Measurements from ENCODE around the gene NHSL2. TPM values are rescaled to one million over a fixed set of nuclear protein-coding genes. Genes with fewer than 3 reads are reported as not detected.

Gene NHSL2
- total and polyA plus RNA-seq, 3 experiments from 2014 or later: 0.51 to 17.8 (median 1.1) TPM

DNA sequence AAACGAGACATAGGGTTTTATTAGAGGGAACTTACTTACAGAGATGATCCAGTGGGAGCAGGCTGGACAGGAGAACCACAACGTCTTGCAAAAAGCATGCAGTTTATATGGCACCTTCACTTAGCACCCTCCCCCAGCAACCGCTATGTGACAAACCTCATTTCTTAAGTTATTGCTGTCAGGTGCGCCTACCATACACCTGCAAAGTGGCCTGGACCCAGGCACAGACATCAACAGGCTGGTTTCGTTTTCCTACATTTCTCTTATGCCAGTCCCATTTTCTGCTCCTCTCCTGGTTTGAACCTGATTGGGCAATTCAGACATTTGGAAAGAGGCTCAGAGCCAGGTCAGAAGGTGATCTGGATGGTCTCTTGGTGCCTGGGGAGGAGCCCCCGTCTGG is 202.8 kb downstream of the NHSL2 start:
- Histone ChIP-seq H3K27me3 (ENCODE audit: insufficient read depth, low read length, poor library complexity, severe bottlenecking) (no peaks in the 10 kb centered on the region), H3K36me3 (ENCODE audit: insufficient read depth, low read length) (no peaks in the 10 kb centered on the region), H3K9me3 (ENCODE audit: low read length) (no peaks in the 10 kb centered on the region), H3K27ac (ENCODE audit: low read depth, low read length) (no peak overlapping the region), H3K4me1 (ENCODE audit: insufficient read depth, low read length) (no peaks in the 10 kb centered on the region), H3K4me3 (ENCODE audit: low read length) (no peak overlapping the region)
- Mint-ChIP-seq H3K4me1 (peaks cover 20 to 58% (median 36%) of the 10 kb centered on the region in 3 donors), H3K27ac (peak overlapping the region in 4 of 8 donors; percentile 19 to 61 (median 42)), H3K27me3 (peaks cover 0 to 12% of the 10 kb centered on the region in 2 donors), H3K4me3 (peak overlapping the region in 1 of 7 donors; percentile 67), H3K9me3 (no peaks in the 10 kb centered on the region), H3K36me3 (no peaks in the 10 kb centered on the region)
- ChIA-PET POLR2A (no interaction called here), CTCF (no interaction called here)
- DNase-seq: no peak

GRCh38 chrX:72114306-72114705 is 203.7 kb downstream of the NHSL2 start:
- CTCF ChIA-PET: interaction anchor here (1.9 kb wide), 1 partner anchor 96 kb away, joined by 6 read pairs; no protein-coding TSS in a partner anchor
- peaks cover 20 to 50% (median 30%) of the 10 kb centered on the region in 3 donors for H3K4me1 Mint-ChIP-seq
- peaks cover 0 to 12% of the 10 kb centered on the region in 2 donors for H3K27me3 Mint-ChIP-seq
- H3K9me3 Mint-ChIP-seq: no peaks in the 10 kb centered on the region
- no peak for DNase-seq
- no peak overlapping the region for H3K27ac ChIP-seq (ENCODE audit: low read depth, low read length)
- H3K27ac Mint-ChIP-seq: peak overlapping the region in 4 of 8 donors; percentile 23 to 85 (median 44)
- H3K4me3 Mint-ChIP-seq: no peak overlapping the region
- no peaks in the 10 kb centered on the region for H3K9me3 ChIP-seq (ENCODE audit: low read length)
- POLR2A ChIA-PET: no interaction called here
- no peaks in the 10 kb centered on the region for H3K36me3 Mint-ChIP-seq
- no peak overlapping the region for H3K4me3 ChIP-seq (ENCODE audit: low read length)
- no peaks in the 10 kb centered on the region for H3K4me1 ChIP-seq (ENCODE audit: insufficient read depth, low read length)
- H3K36me3 ChIP-seq (ENCODE audit: insufficient read depth, low read length): no peaks in the 10 kb centered on the region
- H3K27me3 ChIP-seq (ENCODE audit: insufficient read depth, low read length, poor library complexity, severe bottlenecking): no peaks in the 10 kb centered on the region

DNA sequence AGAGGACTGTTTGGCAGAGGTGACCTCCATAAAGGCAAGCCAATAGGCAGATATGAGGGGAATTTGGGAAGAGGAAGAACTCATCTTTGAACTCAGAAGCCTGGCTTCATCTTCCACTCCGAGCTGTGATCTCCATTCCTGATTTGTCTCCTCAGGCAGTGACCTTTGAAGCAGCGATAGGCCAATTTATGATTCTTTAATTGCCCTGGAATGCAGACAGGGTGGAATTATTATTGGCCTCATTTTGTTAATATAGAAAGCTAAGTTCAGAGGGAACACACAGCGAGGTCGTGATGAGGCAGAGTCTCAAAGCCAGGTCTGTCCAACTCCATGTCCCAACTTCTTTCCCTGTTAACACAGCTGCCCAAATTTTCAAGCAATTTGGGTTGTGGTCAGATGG is 204.2 kb downstream of the NHSL2 start:
- no peaks in the 10 kb centered on the region for H3K27me3 ChIP-seq (ENCODE audit: insufficient read depth, low read length, poor library complexity, severe bottlenecking)
- Mint-ChIP-seq H3K4me1 (peaks cover 23 to 50% (median 30%) of the 10 kb centered on the region in 3 donors), H3K36me3 (no peaks in the 10 kb centered on the region), H3K27me3 (peaks cover 0 to 12% of the 10 kb centered on the region in 2 donors), H3K4me3 (no peak overlapping the region), H3K9me3 (no peaks in the 10 kb centered on the region), H3K27ac (no peak overlapping the region)
- H3K4me1 ChIP-seq (ENCODE audit: insufficient read depth, low read length): no peaks in the 10 kb centered on the region
- no peak overlapping the region for H3K4me3 ChIP-seq (ENCODE audit: low read length)
- ChIA-PET POLR2A (no interaction called here), CTCF (interaction anchor here (1.9 kb wide), 1 partner anchor 97 kb away, joined by 6 read pairs; no protein-coding TSS in a partner anchor)
- no peaks in the 10 kb centered on the region for H3K36me3 ChIP-seq (ENCODE audit: insufficient read depth, low read length)
- no peak for DNase-seq
- no peaks in the 10 kb centered on the region for H3K9me3 ChIP-seq (ENCODE audit: low read length)
- H3K27ac ChIP-seq (ENCODE audit: low read depth, low read length): no peak overlapping the region

DNA sequence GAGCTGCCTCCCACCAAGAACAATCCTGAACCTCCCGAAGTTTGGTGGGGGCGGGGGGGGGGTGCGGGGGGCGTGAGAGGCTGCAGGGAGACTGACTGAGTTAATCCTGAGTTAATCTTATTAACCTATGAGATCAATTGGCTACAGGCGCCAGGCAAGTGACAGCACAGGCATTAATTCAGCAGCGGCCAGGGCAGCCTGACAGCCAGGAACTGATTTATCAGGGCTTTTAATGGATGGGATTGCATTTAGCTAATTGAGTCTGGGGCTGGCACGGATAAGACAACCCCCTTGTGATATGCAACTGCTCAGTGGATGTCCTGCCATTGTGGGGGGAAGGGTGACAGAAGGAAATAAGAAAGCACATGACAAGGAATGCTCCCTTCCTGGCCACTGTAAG is 204.7 kb downstream of the NHSL2 start:
- peak overlapping the region in 1 of 8 donors; percentile 83 for H3K27ac Mint-ChIP-seq
- ChIA-PET POLR2A (no interaction called here), CTCF (interaction anchor here (1.9 kb wide), 1 partner anchor 97 kb away, joined by 6 read pairs; no protein-coding TSS in a partner anchor)
- H3K27ac ChIP-seq (ENCODE audit: low read depth, low read length): no peak overlapping the region
- no peaks in the 10 kb centered on the region for H3K36me3 ChIP-seq (ENCODE audit: insufficient read depth, low read length)
- no peaks in the 10 kb centered on the region for H3K36me3 Mint-ChIP-seq
- no peak for DNase-seq
- H3K4me3 ChIP-seq (ENCODE audit: low read length): no peak overlapping the region
- peaks cover 0 to 9% of the 10 kb centered on the region in 2 donors for H3K27me3 Mint-ChIP-seq
- H3K4me1 Mint-ChIP-seq: peaks cover 29 to 50% (median 35%) of the 10 kb centered on the region in 3 donors
- no peaks in the 10 kb centered on the region for H3K27me3 ChIP-seq (ENCODE audit: insufficient read depth, low read length, poor library complexity, severe bottlenecking)
- H3K4me3 Mint-ChIP-seq: no peak overlapping the region
- no peaks in the 10 kb centered on the region for H3K9me3 Mint-ChIP-seq
- H3K9me3 ChIP-seq (ENCODE audit: low read length): no peaks in the 10 kb centered on the region
- no peaks in the 10 kb centered on the region for H3K4me1 ChIP-seq (ENCODE audit: insufficient read depth, low read length)

DNA sequence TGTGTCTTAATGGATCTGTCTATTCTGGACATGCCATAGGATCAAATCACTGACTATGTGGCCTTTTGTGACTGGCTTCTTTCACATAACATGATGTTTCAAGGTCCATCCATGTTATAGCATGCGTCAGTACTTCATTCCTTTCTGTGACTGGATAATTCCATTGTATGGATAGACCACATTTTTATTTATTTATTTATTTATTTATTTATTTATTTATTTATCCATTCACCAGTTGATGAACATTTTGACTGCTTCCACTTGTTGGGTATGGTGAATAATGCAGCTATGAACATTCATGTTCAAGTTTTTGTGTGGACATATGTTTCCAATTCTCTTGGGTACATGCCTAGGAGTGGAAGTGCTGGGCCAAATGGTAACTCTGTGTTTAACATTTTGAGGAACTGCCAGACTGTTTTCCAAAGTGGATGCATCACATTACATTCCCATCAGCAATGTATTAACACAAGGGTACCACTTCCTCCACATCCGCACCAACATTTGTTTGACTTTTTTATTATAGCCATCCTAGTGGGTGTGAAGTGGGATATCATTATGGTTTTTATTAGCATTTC is 207.1 kb downstream of the NHSL2 start:
- H3K4me3 ChIP-seq (ENCODE audit: low read length): no peak overlapping the region
- Mint-ChIP-seq H3K4me1 (peaks cover 49 to 60% (median 59%) of the 10 kb centered on the region in 3 donors), H3K4me3 (no peak overlapping the region), H3K27ac (peak overlapping the region in 3 of 8 donors; percentile 5 to 48 (median 34)), H3K36me3 (no peaks in the 10 kb centered on the region), H3K9me3 (no peaks in the 10 kb centered on the region), H3K27me3 (peaks cover 0 to 8% of the 10 kb centered on the region in 2 donors)
- no peak for DNase-seq
- H3K27ac ChIP-seq (ENCODE audit: low read depth, low read length): no peak overlapping the region
- ChIA-PET POLR2A (no interaction called here), CTCF (no interaction called here)
- no peaks in the 10 kb centered on the region for H3K9me3 ChIP-seq (ENCODE audit: low read length)
- H3K27me3 ChIP-seq (ENCODE audit: insufficient read depth, low read length, poor library complexity, severe bottlenecking): no peaks in the 10 kb centered on the region
- H3K36me3 ChIP-seq (ENCODE audit: insufficient read depth, low read length): no peaks in the 10 kb centered on the region
- peaks cover 19% of the 10 kb centered on the region for H3K4me1 ChIP-seq (ENCODE audit: insufficient read depth, low read length)

DNA sequence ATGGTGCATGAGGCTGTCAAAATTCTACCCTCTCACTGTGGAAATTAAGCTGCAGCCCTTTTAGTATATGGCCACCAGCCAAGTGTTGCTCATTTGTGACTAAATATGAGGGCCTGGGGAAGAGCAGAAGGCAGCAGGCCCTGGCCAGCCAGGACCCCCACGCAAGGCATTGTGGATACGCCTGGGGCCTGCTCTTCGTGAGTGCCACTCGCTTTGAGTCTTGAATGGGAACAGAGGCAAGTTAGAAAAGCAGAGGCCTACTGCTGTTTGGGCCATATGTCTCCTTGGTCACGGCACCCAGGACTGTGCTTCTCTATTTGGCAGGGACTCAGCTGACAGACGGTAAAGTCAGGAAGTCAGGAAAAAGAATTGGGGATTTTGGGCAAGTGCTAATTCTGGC is 210.2 kb downstream of the NHSL2 start:
- H3K4me3 Mint-ChIP-seq: peak overlapping the region in 6 of 7 donors; percentile 53 to 76 (median 68)
- H3K27me3 Mint-ChIP-seq: peaks cover 0 to 19% of the 10 kb centered on the region in 2 donors
- ChIA-PET CTCF (interaction anchor here (0.7 to 2.1 kb wide), 4 partner anchors 9 to 103 kb away, joined by 3 to 9 read pairs (median 4); no protein-coding TSS in a partner anchor), POLR2A (interaction anchor here (0.9 to 1.2 kb wide), 3 partner anchors 16 to 103 kb away, joined by 3 to 11 read pairs (median 4); no protein-coding TSS in a partner anchor)
- H3K27ac Mint-ChIP-seq: peak overlapping the region; percentile 81 to 94 (median 90)
- no peaks in the 10 kb centered on the region for H3K9me3 Mint-ChIP-seq
- no peak for DNase-seq
- no peak overlapping the region for H3K4me3 ChIP-seq (ENCODE audit: low read length)
- peak overlapping the region; percentile 59 for H3K27ac ChIP-seq (ENCODE audit: low read depth, low read length)
- peaks cover 35% of the 10 kb centered on the region for H3K4me1 ChIP-seq (ENCODE audit: insufficient read depth, low read length)
- H3K4me1 Mint-ChIP-seq: peaks cover 70 to 71% (median 71%) of the 10 kb centered on the region in 3 donors
- no peaks in the 10 kb centered on the region for H3K36me3 ChIP-seq (ENCODE audit: insufficient read depth, low read length)
- no peaks in the 10 kb centered on the region for H3K36me3 Mint-ChIP-seq
- H3K9me3 ChIP-seq (ENCODE audit: low read length): no peaks in the 10 kb centered on the region
- no peaks in the 10 kb centered on the region for H3K27me3 ChIP-seq (ENCODE audit: insufficient read depth, low read length, poor library complexity, severe bottlenecking)

- Mint-ChIP-seq H3K4me1 (peaks cover 70 to 72% (median 71%) of the 10 kb centered on the region in 3 donors), H3K36me3 (no peaks in the 10 kb centered on the region), H3K27ac (peak overlapping the region; percentile 81 to 94 (median 90)), H3K27me3 (peaks cover 0 to 19% of the 10 kb centered on the region in 2 donors), H3K4me3 (peak overlapping the region in 6 of 7 donors; percentile 53 to 76 (median 68)), H3K9me3 (no peaks in the 10 kb centered on the region)
- CTCF ChIA-PET: interaction anchor here (1.0 to 2.1 kb wide), 3 partner anchors 10 to 123 kb away, joined by 4 to 9 read pairs (median 5); no protein-coding TSS in a partner anchor
- no peak overlapping the region for H3K4me3 ChIP-seq (ENCODE audit: low read length)
- H3K27me3 ChIP-seq (ENCODE audit: insufficient read depth, low read length, poor library complexity, severe bottlenecking): no peaks in the 10 kb centered on the region
- H3K27ac ChIP-seq (ENCODE audit: low read depth, low read length): peak overlapping the region; percentile 59
- no peaks in the 10 kb centered on the region for H3K9me3 ChIP-seq (ENCODE audit: low read length)
- POLR2A ChIA-PET: interaction anchor here (0.9 to 1.2 kb wide), 3 partner anchors 16 to 103 kb away, joined by 3 to 11 read pairs (median 4); no protein-coding TSS in a partner anchor
- peak in 3 of 5 donors; percentile 23 to 72 (median 56) for DNase-seq
- peaks cover 41% of the 10 kb centered on the region for H3K4me1 ChIP-seq (ENCODE audit: insufficient read depth, low read length)
- no peaks in the 10 kb centered on the region for H3K36me3 ChIP-seq (ENCODE audit: insufficient read depth, low read length)
Observed at GRCh38 chrX:72121383-72121782, 210.7 kb downstream of the NHSL2 start.

All from CD8-positive, alpha-beta memory T cell (primary cell).